ENCODE results near the gene SDC4. TPM values are rescaled to one million over a fixed set of nuclear protein-coding genes. Genes with fewer than 3 reads are reported as not detected.

The SDC4 gene
- total RNA-seq, 1 donor from 2014 or later = 239 TPM

DNA sequence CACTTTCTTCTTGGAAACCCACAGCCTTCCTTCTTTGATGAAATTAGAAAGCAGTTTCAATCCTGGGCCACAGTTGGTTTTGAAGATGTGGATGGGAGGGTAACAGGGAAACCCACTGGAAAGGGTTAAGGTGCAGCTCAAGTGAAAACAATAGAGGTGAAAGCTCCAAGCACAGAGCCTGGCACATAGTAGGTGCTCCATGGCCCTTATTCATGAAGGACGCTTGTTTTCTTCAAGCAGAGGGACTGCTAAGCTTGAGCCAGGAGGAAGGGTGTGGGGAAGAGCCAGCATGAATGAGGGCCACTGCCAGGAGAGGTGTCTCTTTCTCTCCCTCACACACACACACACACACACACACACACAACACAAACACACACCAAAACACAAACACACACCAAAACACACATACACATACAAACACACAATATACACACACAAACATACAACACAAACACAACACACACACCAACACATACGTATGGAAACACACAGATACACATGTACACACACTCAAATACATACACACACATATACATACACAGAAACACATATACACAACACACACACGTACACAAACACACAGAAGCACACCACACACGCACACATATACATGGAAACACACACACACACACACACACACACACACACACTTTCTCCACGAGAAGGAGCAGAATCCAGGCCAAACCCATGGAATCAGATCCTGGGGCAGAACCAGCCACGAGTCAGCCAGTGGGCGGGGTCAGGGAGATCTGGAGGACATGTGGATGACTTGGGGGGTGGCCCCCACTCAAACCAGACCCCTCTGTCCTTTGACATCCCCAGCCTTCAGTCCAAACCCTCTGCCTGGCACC lies 65.3 kb downstream of the SDC4 start:
- no peak overlapping the region for H3K4me3 ChIP-seq (ENCODE audit: low read depth, low read length)
- TF ChIP-seq, protein P1, sequence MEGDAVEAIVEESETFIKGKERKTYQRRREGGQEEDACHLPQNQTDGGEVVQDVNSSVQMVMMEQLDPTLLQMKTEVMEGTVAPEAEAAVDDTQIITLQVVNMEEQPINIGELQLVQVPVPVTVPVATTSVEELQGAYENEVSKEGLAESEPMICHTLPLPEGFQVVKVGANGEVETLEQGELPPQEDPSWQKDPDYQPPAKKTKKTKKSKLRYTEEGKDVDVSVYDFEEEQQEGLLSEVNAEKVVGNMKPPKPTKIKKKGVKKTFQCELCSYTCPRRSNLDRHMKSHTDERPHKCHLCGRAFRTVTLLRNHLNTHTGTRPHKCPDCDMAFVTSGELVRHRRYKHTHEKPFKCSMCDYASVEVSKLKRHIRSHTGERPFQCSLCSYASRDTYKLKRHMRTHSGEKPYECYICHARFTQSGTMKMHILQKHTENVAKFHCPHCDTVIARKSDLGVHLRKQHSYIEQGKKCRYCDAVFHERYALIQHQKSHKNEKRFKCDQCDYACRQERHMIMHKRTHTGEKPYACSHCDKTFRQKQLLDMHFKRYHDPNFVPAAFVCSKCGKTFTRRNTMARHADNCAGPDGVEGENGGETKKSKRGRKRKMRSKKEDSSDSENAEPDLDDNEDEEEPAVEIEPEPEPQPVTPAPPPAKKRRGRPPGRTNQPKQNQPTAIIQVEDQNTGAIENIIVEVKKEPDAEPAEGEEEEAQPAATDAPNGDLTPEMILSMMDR (conservative IDR thresholded peaks at IDR 0.05; ENCODE audit: low read depth, low read length) = no peak
- no peak for DNase-seq (ENCODE audit: low read depth)

DNA sequence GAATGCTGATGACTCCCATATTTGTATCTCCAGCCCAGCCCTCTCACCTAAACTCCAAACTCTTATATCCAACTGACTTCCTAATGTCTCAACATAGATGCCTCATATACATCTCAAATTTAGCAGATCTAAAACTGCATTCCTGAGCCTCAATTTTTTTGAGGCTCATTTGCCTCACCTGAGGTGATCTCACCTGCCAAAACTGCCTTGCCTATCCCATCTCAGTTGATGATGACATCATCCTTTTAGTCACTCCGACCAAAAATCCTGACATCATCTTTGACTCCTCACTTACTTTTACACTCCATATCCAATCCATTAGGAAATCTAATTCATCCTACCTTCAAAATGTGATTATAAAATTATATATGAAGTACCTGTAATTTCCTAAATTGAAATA lies 68.2 kb downstream of the SDC4 start:
- no peak overlapping the region for H3K4me3 ChIP-seq (ENCODE audit: low read depth, low read length)
- no peak for DNase-seq (ENCODE audit: low read depth)
- TF ChIP-seq, protein P1 (conservative IDR thresholded peaks at IDR 0.05; ENCODE audit: low read depth, low read length) = no peak

DNA sequence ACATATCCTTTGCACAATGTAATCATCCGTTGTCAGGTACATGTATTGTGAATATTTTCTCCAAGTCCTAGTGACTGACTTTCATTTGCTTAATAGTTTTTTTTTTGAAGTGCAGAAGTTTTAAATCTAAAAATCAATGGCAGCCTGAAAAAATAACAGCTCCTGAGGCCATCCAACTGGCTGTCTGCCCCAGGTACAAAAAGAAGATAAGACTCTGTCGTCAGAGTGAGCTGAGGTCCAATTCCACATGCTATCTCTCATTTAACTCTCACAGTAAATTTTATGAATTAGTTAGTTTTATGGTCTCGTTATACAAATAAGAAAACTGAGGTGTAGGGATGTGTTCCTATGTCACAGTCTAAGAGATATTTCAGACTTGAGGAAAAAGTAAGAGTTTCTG lies 72.9 kb downstream of the SDC4 start:
- no peak for DNase-seq (ENCODE audit: low read depth)
- H3K4me3 ChIP-seq (ENCODE audit: low read depth, low read length) = no peak overlapping the region
- TF ChIP-seq, protein P1 (conservative IDR thresholded peaks at IDR 0.05; ENCODE audit: low read depth, low read length) = no peak

Other genes starting within 250 kb of the SDC4 start
- 8.1 and 10.9 TPM in 2 replicates for gene KCNS1, start 247.3 kb downstream of the SDC4 start, total RNA-seq
- not detected in 2 replicates for gene WFDC5, start 233.2 kb downstream of the SDC4 start, total RNA-seq
- not detected in 2 replicates for gene WFDC12, start 224.0 kb downstream of the SDC4 start, total RNA-seq
- not detected in 2 replicates for gene PI3, start 173.5 kb downstream of the SDC4 start, total RNA-seq
- not detected in 2 replicates for gene SEMG1, start 141.4 kb downstream of the SDC4 start, total RNA-seq
- gene SEMG2, start 127.1 kb downstream of the SDC4 start, total RNA-seq = not detected in 2 replicates
- gene SLPI, start 93.9 kb downstream of the SDC4 start, total RNA-seq = 20.5 and 68.1 TPM in 2 replicates
- not detected in 2 replicates for gene RBPJL, start 41.6 kb downstream of the SDC4 start, total RNA-seq
- not detected in 2 replicates for gene MATN4, start 40.1 kb downstream of the SDC4 start, total RNA-seq
- gene SYS1, start 14.7 kb upstream of the SDC4 start, total RNA-seq = 22.6 and 30.3 TPM in 2 replicates
- not detected in 2 replicates for gene TP53TG5, start 29.9 kb upstream of the SDC4 start, total RNA-seq
- 49.6 and 55.2 TPM in 2 replicates for gene DBNDD2, start 59.9 kb upstream of the SDC4 start, total RNA-seq
- gene PIGT, start 67.7 kb upstream of the SDC4 start, total RNA-seq = 59.9 and 71.0 TPM in 2 replicates
- gene WFDC2, start 121.3 kb upstream of the SDC4 start, total RNA-seq = 14.7 and 53.3 TPM in 2 replicates
- not detected in 2 replicates for gene SPINT3, start 167.2 kb upstream of the SDC4 start, total RNA-seq
- gene WFDC6, start 191.1 kb upstream of the SDC4 start, total RNA-seq = not detected in 2 replicates
- gene EPPIN, start 199.0 kb upstream of the SDC4 start, total RNA-seq = not detected in 2 replicates
- gene WFDC8, start 230.9 kb upstream of the SDC4 start, total RNA-seq = not detected in 2 replicates